Stimulated activated CD4-positive, alpha-beta T cell treated with anti-CD3 and anti-CD28 coated beads, Interleukin-1b, Interleukin-23, amount 100 ng/mL, for 4 hours (primary cell): ENCODE measurements around the gene ELMO3.
A peak's percentile ranks its signal among the peaks of the same experiment; 100 is the strongest.

ENCODE experiments used
- DNase-seq, 2 donors: peaks; one replicate each; pipeline ENCODE4 v3.0.0-alpha.2; 2020; ENCODE audit warnings: low read depth in 2 of 2

ELMO3 gene

DNA sequence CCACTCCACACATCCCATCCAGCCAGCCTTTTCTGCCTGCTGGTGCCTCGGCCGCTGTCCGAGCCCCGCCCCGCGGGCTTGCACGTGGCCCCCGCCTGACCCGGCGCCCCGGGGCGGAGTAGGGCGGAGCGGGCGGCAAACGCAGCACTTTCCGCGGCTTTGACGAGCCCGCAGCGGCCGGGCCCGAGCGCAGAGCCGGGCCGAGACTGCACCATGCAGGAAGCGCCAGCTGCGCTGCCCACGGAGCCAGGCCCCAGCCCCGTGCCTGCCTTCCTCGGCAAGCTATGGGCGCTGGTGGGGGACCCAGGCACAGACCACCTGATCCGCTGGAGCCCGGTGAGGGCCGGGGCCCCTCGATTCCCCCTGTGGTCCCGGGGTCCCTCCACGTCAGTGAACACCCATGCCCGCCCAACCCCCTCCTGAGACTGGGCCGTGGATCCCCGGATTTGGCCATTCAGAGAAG lies 34.3 kb upstream of the ELMO3 start, which contains the start of gene HSF4:
Gene HSF4 (plus strand): TSS at position 147 of the 463 bp plus-strand sequence. CDS start 67 bp downstream, at position 214.
- no peak for DNase-seq

DNA sequence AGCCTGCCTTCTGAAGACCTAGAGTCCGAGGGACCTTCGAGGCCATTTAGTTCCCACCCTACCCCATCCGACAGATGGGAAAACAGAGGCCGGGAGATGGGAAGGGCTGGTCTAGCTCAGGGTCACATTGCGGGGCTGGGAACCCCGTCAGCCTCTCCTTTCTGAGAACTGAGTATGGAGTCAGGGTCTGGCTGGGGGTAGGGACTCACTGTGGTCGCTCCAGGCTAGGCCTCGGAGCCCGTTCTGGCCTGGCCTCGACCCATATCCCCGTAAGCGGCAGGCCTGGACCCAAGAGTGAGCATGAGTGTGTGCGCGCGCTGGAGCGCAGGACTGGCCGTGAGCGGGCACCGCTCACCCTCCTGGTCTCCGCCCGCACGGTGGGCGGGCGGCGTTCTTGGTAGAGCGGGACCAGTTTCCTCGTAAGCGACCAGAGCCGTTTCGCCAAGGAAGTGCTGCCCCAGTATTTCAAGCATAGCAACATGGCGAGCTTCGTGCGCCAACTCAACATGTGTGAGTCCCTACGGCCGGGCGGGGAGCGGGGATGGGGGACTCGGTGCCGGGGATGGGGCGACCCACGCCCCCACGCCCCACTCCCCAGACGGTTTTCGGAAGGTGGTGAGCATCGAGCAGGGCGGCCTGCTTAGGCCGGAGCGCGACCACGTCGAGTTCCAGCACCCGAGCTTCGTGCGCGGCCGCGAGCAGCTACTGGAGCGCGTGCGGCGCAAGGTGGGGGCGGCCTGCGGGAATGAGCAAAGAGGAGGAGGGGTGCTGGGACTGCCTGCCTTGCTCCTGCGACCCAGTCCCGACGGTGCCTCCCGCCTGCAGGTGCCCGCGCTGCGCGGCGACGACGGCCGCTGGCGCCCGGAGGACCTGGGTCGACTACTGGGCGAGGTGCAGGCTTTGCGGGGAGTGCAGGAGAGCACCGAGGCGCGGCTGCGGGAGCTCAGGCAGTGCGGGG lies 33.5 kb upstream of the ELMO3 start:
- no peak for DNase-seq

DNA sequence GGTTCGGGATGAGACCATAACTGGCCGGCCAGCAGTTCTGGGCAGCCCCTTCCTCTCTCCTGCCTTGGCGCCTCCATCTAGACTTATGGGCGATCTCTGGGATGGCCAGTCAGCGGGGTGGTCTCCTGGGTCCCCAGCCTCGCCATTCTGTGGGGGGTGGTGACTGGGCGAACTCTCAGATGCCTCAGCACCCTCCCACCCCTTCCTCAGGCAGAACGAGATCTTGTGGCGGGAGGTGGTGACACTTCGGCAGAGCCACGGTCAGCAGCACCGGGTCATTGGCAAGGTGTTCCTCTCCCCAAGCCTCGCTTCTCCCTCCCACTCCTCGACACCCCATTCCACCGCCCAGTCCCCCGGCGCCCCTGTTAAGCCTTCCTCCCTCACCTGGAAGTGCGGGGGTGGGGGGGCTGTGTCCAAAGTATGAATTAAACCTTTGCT lies 32.8 kb upstream of the ELMO3 start:
- DNase-seq = no peak

DNA sequence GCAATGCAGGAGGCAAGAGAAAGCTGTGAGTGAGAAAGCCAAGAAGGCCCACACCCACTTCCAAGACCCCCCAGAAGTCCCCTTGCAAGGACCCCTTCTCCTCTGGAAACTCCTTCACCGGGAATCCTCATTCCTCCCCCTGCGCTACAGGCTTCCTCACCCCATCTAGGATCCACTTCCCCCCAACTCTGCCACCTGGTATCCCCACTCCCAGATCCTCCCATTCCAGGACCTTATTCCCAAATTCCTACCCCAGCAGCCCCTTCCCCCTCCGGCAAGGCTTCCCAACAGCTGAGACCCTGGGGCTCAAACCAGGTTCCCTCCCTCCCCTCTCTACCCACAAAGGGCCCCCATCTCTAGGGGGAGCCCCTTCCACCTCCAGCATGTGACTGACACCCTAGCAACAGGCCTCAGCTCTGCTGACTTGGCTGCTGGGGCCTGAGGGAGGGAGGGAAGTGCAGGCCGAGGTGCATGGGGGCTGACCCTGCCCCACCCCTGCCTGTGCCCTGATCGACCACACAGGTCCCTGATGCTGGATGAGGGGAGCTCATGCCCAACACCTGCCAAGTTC lies 32.2 kb upstream of the ELMO3 start:
- no peak for DNase-seq

DNA sequence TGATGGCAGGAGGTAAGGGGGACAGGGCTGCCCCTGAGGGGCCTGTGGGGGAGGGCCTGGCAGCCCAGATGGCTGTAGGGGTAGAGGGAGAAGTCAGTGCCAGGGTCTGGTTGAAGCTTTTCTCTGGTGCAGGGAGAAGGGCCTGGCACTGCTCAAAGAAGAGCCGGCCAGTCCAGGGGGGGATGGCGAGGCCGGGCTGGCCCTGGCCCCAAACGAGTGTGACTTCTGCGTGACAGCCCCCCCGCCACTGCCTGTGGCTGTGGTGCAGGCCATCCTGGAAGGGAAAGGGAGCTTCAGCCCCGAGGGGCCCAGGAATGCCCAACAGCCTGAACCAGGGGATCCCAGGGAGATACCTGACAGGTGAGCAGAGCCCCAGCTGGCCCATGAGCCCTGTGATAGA lies 31.3 kb upstream of the ELMO3 start:
- DNase-seq = no peak

DNA sequence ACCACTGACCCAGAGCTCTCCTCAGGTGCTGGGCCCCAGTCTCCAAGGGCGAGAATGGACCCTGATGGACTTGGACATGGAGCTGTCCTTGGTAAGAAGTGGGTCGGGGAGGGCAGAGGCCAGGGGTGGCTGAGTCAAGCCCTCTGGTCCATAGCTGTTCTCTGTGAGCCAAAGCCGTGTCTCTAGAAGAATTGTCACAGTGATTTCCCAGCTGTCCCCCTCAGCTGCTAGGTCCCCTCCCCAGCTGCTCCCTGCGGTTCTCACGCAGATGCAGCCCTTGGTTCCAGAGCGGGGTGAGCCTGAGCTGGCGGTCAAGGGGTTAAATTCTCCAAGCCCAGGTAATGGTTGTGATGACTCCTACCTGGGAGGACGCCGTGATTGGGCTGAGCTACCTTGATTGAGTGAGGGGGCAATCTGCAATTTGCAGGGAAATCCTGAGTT lies 29.9 kb upstream of the ELMO3 start:
- DNase-seq = no peak

DNA sequence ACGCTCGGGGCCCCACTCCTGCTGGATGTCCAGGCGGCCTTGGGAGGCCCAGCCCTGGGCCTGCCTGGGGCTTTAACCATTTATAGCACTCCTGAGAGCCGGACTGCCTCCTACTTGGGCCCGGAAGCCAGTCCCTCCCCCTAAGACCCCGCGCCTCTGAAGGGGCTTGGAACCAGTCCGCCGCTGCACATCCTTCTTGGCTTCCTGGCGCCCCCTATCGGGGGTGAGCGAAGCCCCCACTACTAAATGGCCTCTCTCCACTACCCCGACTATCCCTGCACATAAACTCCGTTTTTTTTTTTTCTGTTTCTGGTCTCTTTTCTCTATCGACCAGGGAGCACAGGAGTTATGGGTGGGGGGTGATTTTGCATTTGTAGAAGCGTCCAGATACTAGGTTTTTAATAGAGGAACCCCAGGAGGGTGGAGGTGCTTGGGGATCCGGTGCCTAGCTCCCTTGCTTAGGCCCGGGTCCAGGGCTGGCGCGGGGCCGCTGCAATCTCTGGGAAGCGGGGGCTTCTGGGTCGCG lies 29.2 kb upstream of the ELMO3 start:
- DNase-seq = no peak

DNA sequence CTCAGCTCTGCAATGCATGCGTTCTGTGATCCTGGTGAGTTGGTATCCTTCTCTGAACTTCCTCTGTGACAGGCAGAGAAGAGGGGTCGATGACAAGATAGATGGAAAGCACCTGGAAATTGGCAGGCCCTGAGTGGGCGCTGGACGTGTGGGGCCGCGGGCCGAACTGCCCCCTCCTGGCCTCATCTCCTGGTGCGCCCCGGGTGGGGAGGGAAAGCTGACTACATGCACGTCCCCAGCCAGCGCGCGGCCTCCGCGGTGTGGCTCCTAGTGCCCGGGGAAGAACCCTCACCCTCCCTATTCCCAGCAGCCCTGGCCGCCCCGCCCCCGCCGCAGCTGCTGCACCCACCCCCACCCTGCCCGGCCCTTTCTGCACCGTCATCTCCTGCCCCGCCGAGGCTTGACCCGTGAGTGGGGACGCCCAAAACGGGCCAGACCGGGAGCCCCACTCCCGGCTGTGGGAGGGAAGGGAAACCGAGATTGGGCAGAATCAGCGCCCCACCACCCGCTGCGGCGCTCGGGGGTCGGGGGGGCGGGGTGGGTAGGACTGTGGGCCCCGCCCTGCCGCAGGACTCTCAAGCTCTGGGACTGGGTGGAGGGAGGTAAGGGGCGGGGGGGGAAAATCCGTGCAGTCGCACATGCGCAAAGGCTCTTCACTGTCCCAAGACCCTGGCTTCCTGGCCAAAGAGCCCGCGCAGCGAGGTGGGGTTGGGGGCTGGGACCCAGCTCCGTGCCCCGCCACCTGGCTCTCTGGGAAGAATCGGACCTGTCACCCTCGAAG lies 28.6 kb upstream of the ELMO3 start, which contains the start of gene NOL3:
Gene NOL3 (plus strand): TSS at position 371 of the 781 bp plus-strand sequence.
- no peak for DNase-seq

DNA sequence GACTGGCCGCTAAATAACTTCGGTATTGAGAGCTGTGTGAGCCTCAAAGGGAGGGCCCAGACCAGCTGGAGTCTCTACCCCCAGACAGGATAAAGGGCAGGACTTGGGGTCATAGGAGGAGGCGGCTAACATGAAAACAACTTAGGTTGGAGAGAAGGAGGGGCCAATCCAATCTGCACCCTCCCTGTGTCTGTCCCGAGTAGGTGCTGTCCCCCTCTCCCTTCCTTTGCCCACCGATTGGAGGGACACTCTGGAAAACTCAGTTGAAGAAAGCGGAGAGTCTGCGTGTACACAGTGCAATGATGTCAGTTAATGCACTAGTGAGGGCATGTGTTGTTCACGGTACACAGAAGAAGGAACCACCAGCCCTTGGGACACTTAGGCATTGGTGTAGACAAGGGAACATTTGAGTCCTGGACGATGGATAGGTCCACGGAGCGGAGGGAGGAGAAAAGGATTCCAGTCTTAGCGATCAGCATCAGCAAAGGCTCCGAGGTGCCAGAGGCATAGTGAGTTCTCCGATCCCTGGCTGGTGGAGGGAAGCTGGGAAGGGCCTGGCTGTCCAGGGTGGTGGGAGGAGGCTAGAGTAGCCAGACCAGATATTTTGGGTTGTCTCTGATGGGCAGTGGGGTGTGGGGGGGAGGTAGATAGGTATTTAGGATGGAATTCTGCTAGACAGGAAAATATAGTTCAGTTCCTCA lies 27.8 kb upstream of the ELMO3 start:
- no peak for DNase-seq

DNA sequence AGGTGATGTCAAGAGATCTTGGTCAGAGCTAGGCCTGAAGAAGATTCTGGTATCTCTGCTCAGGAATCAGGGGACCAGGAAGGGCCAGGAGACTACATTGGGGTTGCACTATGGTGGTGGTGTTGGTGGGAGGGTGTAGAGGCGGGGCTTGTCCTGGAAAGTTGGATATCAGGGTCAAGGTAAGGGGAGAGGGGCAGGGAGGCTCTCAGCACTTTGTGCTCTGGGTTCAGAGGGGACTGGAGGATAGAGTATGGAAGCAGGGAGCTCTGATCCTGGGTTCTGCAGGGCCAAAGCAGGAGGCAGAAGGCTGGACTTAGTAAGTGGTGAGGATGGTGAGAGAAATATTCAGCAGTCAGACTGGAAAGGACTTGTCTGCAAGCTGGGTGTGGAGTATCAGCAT lies 25.6 kb upstream of the ELMO3 start:
- DNase-seq = no peak

DNA sequence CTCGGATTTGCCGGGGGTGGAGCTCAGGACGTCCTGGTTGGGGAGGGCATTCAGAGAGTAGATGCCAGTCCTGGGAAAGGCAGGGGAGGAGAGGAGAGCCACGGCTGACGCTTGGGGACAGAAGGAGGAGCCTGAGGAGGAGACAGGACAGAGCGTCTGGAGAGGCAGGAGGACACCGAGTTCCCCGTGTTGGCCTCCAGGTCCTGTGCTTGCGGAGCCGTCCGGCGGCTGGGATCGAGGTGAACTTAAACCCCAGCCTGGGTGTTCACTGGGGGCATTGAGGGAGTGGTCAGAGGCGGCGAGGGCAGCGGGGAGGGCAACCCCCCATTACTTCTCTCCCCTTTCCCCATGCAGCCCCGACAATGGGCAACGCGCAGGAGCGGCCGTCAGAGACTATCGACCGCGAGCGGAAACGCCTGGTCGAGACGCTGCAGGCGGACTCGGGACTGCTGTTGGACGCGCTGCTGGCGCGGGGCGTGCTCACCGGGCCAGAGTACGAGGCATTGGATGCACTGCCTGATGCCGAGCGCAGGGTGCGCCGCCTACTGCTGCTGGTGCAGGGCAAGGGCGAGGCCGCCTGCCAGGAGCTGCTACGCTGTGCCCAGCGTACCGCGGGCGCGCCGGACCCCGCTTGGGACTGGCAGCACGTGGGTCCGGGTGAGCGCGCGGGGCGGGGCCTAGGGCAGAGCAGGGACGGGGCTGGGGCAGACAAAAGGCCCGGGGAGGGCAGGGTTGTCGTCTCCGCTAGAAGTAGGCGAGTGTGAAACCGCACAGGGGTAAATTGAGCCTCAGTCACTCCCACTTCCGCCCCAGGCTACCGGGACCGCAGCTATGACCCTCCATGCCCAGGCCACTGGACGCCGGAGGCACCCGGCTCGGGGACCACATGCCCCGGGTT lies 24.9 kb upstream of the ELMO3 start:
- DNase-seq = peak in 1 of 2 donors; percentile 48

DNA sequence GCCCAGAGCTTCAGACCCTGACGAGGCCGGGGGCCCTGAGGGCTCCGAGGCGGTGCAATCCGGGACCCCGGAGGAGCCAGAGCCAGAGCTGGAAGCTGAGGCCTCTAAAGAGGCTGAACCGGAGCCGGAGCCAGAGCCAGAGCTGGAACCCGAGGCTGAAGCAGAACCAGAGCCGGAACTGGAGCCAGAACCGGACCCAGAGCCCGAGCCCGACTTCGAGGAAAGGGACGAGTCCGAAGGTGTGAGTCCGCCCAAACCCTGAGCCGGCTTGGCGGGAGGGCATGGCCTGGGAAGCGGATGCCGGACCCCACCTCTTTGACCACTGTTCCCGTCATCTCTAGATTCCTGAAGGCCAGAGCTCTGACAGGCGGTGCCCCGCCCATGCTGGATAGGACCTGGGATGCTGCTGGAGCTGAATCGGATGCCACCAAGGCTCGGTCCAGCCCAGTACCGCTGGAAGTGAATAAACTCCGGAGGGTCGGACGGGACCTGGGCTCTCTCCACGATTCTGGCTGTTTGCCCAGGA lies 24.2 kb upstream of the ELMO3 start:
- no peak for DNase-seq

DNA sequence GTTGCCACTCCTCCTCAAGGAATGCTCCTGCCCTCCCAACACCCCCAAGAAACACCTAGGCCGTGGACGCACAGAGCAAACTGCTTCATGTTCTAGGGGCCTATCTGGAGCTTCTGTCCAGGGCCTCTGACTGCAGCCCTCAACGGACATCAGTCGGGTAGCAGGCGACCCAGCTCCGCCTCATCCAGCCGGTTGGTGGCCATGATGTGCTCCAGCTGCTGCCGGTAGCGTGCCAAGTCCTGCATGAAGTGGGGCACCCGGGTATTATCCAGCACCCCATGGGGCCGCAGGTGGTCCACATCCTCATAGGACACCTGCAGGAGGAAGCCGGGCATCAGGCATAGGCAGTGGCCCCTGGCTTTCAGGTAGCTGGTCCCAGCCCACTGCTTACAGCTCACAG lies 22.3 kb upstream of the ELMO3 start:
- no peak for DNase-seq

DNA sequence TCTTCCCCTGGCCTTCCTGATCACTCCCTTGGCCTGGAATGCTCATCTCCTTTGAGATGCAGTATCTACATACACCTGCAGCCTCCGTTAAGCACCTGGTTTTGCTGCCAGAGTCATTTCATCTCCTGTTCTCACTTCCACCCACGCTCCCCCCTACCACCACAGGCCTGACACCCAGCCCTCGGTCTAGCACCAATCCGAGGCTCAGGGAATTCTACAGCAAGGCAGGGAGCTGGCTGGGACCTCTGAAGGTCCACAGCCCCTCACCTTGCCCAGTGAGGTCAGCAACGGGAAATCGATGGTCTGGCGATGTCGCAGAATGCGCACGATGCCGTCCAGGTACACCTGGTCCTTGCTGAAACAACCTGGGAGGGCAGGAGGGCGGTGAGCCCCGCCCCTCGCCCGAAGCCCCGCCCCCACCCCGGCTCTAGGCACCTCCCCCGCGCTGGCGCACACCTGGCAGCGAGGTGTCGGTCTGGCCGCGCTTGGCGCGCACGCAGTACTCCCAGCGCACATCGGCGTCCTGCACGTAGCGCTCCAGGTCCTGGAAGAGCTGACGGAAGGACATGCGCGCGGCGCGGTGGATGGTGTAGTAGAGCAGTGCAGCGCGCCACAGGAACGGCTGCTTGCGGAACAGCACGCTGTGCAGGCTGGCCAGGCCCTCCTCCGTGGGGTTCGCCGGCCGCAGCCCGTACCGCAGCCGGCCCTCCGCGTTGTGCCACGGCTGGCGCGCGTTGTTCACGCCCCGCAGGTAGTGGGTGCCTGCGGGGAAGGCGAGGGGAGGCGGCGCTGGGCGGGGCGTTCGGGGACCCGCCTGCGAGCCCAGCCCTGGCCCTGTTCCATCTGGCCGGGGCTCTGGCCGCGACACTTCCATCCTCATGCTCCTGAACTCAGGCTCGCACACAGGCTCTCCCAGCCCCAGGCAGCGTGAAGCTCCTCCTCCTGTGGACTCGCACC lies 20.9 kb upstream of the ELMO3 start:
- DNase-seq = no peak

DNA sequence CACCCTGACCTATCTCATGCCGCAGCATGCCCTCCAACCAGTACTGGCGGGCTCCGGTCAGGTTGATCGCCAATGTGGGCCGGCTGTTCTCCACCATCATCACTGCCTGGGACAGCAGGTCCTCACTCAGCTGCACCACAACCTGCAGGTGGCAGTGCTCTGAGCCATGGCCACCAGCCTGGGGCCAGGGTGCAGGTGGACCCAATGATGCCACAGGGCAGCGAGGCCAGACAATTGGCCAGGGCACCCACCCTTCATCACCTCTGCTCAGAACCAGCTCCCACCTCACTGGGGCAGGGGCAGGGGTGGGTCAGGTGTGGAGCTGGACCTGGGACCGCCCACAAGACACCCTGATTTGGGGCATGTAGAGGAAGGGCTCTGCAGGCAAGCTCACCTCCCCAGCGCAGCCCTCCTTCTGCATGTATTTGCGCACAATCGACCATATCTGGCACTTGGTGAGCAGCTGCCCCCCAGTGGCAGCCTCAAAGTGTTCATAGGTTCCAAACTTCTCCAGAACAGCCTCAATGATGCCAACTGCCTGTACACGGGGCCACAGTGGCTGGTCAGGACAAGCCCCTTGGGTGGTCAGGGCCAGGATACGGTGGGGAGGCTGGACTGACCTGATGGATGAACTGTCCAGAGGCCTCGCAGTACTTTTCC lies 19.4 kb upstream of the ELMO3 start:
- DNase-seq = no peak

DNA sequence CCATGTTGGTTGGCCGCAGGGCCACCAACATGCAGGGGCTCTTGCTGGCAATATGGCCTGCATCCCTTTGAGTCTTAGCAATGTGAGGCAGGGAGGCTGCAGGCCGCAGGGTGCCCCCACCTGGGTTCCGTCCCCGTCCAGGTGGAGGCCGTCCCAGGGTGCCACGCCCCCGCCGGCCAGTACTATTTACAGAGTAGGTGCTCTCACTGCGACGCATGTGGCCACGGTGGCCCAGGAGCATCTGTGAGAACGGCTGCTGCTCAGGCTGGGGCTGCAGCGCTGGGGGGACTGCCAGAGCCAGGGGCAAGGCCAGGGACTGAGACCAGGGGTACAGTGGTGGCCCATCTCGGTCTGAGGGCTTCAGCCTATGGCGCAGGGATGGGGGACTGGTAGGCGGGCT lies 18.8 kb upstream of the ELMO3 start:
- no peak for DNase-seq

DNA sequence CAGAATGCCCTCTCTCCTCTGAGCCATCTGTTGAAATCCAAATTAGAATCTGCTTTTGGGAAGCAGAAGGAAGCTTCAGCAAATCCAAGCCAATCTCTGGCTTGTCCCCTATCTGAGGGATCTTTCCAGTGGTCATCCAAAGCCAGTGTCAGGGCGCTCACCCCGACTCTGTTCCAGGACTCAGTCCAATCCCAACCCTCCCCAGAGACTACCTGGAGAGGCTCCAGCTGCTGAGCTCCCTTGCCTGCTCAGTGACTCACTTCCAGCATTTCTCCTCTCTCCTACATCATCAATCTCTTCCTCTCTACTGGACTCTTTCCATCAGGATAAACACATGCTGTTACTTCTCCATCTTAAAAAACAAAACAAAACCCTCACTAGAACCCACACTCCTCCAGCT lies 17.6 kb upstream of the ELMO3 start:
- no peak for DNase-seq

DNA sequence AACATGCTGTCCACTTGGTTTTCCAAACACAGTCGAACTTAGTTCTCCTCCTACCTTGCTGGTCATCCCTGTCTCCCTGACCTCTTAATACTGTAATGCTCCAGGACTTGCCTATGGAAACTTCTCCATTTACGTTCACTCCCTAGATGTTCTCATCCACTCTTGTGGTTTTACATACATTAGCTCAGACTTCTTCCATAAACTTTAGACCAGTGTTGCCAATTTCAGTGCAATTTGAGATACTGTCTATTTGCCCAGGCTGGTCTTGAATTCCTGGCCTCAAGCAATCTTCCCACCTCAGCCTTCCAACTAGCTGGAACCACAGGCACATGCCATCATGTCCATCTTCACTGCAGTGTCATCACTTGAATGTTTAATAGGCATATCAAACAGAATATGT lies 16.6 kb upstream of the ELMO3 start:
- DNase-seq = no peak
